GM18502 (cell line): ENCODE measurements around the gene HOXB5.

Experiments used
- ATAC-seq: cut with Tn5 transposase; IDR thresholded peaks from one replicate; pipeline ENCODE4 v1.9.1; 2021; ENCODE audit warnings: mild to moderate bottlenecking; ENCODE audit not compliant: unreplicated experiment, poor library complexity

The HOXB5 gene

GRCh38 chr17:48593126-48593829 is at the start of gene HOXB5:
Gene HOXB5 (minus strand): TSS chr17:48593779. CDS start chr17:48593682, 97 bp downstream.
- no peak for ATAC-seq

DNA sequence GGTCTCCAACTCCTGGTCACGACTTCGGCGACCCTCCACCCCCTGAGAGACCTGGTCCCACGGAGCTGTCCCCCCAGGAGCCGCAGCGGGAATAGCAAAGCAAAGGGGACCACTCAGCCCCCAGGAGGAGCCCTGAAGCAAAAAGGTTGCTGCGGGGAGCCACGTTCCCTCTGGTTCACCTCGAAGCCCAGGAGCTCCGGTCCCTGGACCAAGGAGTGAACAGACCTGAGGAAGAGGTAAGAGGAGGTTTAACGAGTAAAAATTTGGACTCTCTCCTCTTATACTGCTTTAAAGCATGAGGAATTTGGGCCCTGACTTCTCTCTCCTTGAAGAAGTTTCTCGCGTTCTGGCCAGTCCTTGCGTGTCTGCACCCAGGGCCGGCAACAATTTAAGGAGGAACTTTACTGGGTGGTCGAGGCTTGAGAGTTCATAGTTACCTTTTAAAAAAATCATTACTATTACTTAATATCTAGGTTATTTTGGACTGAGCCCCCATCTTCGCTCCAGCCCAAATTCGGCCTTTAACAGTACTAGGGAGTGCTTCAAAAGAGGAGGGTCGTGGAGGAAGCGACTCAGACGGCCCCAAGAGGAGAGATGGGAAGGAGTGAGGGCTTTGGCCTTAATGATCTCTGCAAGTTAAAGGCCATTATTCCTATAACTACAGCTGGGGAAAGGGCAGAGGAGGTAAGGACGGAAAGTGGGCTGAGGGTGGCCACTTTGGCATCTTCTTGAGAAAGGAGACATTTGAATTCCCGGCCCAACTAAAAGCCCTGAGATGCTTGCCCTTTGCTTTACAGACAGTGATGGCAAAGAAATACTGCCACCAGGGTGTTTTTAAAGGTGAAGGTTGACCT is 49.5 kb upstream of the HOXB5 start:
- no peak for ATAC-seq

DNA sequence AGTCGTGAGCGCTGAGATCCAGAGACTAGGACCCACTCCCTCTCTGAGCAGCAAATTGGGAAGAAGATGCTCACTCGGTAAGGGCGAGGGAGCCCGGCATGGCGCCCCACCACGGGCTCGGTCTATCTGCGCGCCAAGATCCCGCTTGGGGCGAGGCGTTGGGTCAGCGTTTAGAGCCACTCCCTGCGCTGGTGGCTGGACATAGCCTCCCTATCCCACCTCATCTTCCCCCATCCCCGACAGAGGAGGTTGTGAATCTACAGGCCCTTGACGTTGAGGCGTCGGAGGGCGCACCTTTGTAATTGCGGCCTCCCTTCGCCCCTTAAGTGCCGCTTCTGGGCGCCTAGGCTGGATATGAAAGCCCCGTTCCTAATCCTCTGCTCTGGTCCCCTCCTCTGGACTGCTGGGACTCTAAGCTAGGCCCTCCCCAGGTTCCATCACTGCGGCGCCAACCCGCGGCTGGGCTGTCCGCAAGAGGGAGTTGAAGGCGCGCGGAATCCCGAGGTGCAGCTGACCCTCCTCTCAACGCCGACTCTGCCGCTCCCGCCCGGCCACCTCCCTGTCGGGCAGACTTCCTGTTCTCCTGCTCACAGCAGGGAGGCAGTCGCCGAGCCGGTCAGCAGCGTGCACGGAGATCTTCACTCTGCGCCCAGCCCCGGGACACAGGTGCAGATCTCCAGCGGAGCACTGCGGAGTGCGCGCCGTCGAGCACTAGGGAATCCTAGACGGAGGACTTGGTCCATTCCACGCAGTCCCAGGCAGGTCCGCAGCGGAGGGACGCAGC is 48.7 kb upstream of the HOXB5 start:
- no peak for ATAC-seq

DNA sequence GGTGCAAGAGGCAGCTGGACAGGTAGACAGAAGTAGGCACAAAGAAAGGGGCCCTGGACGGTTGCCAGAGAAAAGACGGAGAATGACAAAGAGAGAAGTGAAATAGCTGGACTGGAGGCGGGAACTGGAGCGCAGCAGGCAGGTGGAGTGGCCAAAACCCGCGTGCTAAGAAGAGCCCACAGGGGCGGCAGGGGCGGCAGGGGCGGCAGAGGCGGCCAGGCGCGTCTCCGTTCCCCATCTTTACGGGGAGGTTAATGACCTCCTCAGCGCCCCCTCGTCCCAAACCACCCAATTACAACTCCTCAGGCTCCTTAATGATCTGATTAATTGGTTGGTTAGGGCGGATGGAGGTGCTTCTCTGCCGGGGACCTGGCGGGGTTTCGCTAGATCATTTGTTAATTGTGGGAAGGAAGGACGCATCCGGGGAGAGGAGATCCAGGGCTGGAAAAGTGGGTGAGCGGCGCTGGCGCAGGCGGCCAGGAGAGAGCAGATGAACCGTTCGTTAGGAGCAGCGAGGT is 48.0 kb upstream of the HOXB5 start:
- no peak for ATAC-seq

GRCh38 chr17:48640858-48641180 is 47.2 kb upstream of the HOXB5 start:
- ATAC-seq, result no peak

- ATAC-seq, result no peak
These were observed 46.6 kb upstream of the HOXB5 start for GRCh38 chr17:48639982-48640857.

- ATAC-seq, result no peak
These were observed 45.6 kb upstream of the HOXB5 start for GRCh38 chr17:48639136-48639535.

- ATAC-seq, result no peak
These were observed 44.0 kb upstream of the HOXB5 start for GRCh38 chr17:48637323-48638260.

DNA sequence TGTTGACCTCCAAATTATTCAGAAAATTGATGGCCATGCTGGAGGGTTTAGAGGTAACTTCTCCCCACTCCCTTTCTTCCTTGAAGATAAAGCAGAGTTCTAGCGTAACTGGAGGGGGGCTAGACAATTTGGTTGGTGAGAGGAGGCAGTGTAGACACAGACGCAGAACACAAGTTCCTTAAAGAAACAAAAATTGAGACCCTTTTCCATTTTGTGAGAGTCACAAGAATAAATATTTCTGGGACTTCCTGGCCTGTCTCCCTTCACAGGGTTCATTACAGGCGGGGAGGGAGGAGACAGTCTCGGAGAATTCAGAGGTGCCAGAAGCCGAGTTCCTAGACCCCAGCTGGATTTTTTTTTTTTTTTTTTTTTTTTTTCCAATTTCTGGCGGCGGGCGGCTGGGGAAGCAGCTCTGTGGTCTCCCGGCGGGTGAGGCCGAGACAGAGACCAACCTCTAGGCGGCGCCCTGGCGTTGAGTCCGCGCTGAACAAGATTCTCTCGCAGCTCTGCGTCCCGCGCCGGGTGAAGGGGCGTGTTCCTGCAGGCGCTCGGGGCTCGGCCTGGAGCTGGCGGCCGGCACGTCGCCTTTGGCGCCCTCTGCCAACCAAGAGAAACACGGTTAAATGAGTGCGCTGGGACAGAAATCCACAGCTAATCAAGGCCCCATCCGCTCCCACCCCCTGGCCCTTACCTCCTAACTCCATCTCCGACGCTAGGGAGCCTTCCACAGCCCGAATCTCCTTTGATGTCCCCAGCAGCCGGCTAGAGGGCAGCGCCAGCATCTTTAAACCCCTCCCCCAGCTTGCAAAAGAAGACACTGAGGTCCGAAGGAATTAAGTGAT is 42.8 kb upstream of the HOXB5 start:
- peak; percentile 57 for ATAC-seq

DNA sequence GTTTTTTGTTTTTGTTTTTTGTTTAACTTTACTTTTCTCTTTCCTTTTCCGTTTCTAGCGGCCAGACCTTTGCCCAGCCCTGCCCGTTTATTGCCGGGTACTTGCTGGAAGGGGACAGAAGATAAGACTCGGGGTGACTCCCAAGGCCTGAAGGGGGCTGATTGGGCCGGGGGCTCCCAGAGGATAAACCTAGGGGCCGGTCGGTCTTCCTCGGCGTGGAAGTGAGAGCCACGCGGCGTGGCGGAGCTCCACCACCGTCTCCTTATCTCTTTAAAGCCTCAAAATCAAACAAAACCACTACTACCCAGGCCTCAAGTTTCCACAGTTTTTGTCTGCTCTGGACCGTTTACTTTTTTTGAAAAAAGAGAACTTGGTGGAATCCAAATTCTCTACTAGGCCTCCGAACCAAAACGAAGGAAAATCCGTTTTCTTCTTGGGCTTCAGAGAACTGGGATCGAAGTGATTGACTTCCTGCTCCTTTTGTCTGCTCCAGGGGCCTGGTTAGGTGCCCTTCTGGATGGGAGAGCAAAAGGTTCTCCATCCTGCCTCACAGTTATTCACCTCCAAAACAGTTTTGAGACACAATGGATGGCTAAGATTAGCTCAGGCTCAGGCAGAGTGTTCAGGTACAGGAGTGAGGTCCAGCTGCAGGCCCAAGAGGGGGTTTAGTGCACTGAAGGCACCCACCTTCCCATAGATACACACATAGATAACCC is 41.1 kb upstream of the HOXB5 start:
- no peak for ATAC-seq

GRCh38 chr17:48633266-48633677 is 39.7 kb upstream of the HOXB5 start:
- no peak for ATAC-seq

- ATAC-seq, result no peak
These were observed 39.1 kb upstream of the HOXB5 start for GRCh38 chr17:48632579-48633265.

DNA sequence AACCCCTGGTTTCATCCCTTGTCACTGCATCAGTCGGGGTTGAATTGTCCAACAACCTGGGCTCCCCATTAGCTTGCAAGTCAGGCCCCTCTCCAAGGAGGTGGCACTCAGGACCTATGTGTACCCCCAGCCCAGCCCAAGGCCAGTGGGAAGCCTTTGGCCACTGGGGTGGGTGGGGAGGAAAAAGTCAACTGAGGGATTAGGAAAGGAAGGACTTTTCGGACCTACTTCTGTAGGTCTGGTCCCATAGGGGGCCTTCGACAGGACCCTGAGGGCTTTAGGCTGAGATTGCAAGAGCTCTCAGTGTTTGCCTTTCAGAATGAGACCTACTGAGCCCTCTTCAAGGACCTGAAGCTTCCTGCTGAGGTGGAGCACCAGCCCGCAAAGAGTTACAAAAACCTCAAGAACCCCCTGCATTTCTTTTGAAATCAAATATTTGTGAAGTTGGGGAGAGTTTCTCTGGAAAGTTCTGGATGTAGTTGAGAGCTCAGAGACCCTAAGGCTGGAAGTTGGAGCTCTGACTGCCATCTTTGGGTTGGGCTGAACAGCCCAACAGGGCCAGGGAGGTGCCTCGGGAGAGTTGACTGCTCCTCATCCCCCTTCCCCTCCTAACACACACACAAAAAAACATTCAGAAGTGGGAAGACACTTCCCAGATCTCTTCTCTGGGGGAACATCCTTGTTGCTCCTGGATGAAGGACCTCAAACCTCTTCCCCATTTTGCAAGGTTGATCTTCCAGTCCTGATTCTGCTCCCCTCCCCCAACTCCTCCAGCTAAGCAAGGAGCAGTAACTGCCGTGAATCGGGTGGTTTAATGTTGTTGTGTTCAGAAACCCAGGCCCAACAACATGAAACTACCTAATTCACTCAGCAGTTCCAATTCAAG is 38.4 kb upstream of the HOXB5 start:
- ATAC-seq, result no peak

DNA sequence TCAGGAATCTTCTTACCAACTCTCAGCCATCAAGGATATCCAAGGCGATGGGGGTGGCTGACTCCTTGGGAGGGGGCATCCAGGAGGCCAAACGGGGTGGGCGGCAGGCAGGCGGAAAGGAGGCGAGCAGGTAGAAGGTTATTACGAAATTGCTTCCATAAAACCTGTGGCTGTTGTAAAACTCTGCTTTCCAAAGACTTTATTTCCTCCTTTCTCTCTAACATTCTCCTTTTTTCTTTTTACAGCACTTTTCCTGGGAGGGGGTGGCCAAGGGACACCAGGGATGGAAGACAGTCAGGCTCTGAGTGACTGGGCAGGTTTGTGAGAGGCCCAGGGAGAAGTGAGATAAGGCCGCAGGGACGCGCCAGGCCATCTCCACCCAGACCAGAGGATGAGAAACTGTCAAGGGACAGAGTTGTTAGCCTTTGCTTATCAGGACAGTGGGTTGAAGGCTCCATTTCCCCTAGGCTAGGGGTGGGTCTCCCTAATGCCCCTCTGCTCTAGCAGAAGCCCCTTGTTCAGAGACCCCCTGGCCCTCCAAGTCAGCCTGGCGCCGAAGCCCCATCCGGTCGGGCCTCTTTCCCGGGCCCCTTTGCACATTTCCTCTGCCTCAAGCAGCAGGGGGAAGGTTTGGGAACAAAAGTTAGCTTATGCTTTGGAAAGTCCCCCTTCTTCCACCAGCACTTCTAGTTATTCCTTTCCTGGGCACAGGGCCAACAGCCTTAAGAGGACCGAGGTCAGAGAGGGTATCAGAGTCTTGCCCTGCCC is 37.5 kb upstream of the HOXB5 start:
- ATAC-seq, result no peak
